GM18502 (cell line): ENCODE results near the gene ASXL3.

Experiments used
- ATAC-seq: cut with Tn5 transposase; IDR thresholded peaks from one replicate; pipeline ENCODE4 v1.9.1; 2021; ENCODE audit warnings: mild to moderate bottlenecking; ENCODE audit not compliant: unreplicated experiment, poor library complexity

The ASXL3 gene

DNA sequence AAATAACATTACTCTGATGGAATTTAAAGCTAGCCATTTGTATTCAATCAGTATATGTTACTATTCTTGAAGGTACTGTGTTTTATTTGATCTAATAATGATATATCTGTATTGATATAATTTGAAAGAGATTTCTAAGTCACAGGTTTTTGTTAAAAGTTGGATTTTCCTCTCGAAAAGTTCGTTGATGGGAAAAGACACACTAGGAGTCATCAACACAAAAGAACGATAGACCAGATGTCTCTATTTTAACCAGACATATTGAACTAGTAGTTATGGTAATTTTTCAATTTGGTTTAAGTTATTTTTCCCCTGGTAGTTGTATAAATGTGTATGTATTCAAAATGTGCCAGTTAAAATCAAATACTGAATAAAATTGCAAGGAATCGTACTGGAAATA lies 2.5 kb downstream of the ASXL3 start:
- no peak for ATAC-seq

DNA sequence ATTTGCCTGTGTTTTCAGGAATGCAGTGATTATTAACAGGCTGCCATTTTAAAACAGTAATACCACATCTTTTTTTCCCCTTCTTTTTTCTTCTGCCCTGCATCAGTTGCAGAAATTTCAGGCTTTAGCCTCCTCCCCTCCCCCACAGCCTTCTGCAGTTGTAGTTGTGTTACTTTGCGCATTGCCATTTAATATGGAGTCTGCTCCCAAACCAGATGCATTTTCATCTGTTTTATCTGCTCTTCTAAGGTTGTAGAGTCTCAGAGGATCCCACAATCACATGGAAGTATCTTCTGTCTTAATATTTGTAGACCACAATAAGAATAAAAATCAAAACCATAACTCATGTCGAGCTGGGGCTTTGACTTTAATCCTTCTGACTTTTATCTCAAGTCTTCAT lies 3.8 kb downstream of the ASXL3 start:
- ATAC-seq, result no peak

DNA sequence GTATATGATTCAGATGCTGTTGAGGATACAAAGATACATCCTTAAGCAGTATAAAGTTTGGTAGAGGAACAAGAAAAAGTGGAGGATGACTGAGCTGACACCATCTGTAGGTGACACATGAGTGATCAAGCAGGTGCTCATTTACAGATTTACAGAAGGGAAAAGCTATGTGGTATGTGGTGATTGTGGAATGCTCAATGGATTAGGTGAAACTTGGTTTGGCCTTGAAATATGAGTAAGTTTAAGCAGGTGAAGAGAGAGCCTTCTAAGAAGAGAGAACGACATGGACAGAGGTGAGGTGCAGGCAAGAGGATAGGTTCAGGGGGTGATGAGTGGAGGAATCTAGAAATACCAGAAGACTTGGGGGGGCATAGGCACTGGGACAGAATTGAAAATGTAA lies 5.9 kb downstream of the ASXL3 start:
- ATAC-seq, result no peak

DNA sequence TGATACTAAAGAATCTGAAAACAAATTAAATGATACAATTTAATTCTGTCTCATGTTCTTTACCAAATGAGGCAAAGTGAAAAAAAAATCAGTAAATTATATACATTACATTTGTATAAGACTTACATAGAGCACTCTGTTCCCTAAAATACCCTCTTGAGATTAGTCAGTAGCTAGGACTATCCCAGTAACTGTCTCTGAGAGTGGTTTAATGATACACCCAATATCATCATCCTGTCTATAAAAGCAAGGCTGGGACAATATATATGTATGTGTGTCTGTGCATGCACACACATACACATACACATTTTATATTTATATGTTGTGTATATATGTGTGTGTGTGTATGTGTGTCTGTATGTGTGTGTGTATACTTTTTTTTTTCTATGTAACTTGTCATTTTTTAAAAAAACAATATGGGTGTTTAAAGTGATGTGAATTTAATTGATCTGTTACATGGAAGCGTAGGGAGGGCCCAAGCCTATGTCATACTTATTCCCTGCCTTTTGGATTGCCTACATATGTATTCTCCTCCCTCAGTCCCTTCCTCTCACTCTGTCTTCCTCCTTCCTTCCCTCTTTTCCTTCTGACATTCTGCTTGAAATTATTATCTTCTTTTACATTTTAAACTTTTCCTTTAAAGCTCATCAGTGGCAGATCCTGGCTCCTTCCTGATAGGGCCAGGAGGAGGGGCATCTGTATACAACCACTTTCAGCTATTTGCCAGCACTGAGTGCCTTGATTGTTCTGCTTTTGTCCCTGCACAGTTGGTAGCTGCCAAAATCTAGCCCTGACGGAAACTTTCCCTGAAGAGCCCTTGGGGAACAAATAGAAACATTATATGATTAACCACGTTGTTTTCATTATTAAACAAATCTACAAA lies 6.8 kb downstream of the ASXL3 start:
- ATAC-seq, result no peak

DNA sequence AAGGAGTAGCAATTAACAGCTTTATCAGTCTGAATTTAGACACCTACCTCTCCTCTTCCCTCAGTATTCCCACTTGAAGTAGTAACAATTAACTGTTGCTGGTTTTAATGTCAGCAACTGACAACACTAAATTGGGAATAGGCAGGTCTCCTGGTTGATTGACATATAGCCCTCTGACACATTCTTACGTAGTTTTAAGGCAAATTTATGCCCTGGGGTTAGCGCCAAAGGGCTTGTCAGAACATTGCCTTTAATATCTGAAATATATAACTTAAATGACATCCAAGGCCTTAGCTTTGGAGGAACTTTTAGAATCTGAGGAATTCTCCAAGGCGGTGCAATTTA lies 7.4 kb downstream of the ASXL3 start:
- no peak for ATAC-seq

DNA sequence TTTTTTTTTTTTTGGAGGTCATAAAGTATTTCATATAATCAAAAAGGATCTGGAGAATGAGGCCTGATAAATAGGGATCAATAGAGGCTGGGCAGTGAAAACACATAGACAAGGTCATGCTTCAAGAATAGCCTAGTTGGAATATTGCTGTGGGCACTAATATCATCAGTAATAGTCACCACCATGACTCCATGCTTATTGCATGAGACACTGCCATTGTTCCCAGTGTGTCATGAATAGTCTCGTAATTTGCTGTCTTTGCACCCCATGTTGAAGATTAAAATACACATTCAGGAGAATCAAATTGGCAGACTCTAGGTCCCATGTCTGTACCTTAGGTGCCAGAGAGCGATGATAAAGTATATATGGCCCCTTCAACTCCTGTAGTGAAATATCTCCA lies 10.3 kb downstream of the ASXL3 start:
- ATAC-seq, result no peak

DNA sequence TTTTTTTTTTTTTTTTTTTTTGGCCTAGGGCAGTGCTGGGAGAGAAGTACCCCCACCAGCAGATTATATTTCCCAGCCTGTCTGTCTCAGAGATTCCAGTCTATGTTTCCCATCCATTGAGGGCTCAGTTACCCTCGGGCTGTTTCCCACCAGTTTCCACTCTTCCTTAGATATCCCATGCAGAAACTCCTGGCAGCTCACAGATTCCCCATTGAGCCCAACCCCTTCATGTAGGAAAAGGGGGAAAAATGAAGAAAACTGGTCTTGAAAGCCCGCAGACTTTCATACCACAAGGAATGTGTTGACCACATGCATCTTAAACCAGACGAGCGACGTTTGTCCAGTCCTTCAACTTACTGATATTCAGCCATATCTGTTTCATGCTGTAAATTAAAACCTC lies 15.2 kb downstream of the ASXL3 start:
- ATAC-seq, result no peak

DNA sequence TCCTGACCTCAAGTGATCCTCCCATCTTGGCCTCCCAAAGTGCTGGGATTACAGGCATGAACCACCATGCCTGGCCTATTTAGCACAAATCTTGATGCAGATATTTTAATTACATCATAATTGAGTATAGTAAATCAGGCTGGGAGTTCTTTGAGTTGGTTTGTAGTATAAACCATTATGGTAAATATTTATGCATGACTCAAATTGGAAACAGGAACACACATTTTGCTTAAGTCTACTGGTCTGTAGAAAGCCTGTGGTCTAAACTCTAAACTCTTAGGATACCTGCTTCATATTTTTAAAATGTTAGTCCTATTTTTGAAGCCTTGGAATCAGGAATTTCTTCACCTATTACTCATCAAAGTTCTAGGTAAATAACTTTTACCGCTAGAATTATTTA lies 16.8 kb downstream of the ASXL3 start:
- no peak for ATAC-seq

DNA sequence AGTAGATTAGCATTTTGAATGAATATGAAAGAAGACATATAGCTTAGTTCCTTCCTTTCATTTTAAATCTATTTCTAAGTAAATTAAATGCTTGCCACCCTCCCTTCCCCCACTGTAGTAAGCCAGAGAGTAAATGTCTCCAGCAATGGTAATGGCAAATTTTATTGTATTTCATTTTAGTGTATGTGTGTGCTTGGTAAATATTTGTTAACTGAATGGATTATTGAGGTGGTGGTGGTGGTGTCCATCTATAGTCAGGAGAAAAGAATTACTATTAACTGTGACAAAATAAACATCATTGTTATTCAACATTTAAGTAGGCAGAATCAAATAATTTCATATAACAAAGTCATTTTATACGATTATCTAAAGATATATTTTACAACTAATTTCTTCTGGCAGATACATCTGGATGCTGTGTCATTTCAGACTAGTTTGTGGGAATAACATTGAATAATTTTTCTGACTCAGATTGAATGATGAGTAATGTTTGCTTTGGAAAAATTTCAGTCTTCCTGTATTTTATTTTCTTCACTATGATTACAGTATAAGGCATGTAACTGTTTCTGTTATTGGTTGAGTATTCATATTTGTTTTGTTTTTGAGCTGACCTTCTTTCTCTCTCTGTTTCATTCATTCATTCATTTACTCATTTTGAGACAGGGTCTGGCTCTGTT lies 18.3 kb downstream of the ASXL3 start:
- ATAC-seq, result no peak

DNA sequence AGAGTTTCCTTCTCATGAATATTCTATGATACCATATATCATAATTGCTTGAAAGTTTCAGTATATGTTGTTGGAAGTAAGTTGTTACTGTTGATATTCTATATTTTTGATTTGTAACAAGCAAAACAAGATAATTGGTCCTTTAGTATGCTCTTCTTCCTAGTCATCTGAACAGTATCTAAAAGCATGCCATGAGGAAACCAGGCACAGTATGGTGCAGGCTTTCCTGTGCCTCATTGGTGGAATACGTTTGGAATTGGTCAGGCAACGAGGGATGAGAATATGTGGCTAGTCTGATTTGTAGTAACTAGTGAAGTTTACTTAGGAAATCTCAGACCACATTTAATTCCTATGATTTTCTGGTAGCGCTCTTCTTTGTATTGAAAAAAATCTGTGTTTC lies 22.8 kb downstream of the ASXL3 start:
- no peak for ATAC-seq

DNA sequence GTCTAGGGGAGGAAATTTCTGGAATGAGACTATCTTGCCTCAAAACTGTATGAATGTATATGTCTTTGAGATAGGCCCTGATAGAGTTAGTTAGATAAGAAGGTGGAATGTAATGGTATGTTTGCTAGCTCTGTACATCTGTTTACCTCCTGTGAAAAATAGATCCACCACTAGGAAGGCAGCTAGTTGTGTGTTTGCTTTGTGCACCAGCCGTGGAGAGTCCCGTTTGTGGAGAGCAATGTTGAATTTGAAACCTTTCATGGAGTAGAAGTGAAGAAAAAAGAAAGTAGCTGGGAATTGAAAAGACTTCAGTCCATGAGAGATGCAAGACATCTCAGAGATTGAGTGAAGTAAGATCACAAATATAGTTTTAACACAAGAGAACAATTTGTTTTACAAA lies 25.4 kb downstream of the ASXL3 start:
- no peak for ATAC-seq

DNA sequence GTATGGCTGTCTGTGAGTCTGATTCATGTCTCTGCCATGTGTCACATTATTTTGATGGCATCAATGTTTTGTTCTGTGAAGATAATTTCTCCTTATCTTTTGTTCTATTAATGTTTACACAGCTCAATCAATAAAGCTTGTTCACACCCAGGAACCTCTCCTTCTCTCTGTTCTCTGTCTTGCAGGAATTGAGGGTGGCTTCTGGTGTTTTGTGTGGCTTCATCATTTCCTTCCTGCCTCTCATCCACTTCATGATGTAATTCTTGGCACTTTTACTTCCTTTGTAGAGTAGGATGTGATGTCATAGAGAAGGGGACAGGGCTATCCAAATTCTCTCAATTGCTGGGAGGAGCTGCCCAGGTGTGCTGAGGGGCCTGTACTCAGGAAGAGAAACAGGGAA lies 27.2 kb downstream of the ASXL3 start:
- no peak for ATAC-seq

DNA sequence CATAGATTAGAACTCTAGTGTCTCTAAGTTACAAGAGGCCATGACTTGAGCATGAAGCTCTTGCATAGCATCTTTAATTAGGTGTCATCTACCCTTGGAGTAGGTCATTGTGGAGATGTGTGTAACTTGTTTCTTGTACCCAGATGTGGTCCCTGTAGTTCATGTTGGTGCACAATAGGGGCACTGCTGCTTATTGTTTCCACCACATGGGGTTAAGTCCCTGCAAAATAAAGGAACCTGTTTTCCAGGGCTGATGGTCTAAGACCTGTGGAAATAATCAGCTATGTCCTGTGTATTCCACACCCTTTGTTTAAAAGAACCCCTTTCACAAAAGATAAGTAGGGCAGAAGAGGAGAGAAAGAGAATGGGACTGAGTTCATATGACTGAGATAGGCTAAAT lies 28.6 kb downstream of the ASXL3 start:
- no peak for ATAC-seq

DNA sequence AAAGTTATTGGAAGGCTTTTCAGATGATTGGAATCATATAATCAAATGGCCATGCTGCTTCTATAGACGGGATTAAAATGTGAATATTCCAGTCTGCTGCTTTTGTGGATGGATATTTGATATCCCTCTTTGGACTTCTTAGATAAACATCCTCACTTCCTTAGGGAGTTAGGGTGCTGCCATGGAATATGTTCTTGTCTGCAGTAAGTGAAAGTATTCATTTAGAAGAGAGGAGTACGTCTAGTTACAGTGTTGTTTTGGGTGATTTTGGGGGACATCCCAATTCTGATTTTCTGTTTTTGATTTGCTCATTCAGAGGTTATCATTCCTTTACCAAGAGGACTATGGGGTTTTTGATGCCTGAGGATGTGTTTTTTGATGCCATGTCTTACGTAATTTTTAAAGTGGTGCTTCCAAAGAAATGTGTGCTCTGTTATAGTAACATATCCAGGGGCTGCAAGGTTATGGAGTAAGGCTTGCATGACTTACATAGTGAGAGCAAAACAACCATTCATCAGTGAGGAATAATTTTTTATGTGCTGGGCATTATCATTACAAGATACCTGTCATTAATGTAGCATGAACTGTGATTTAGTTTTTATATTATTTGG lies 33.6 kb downstream of the ASXL3 start:
- ATAC-seq, result no peak

DNA sequence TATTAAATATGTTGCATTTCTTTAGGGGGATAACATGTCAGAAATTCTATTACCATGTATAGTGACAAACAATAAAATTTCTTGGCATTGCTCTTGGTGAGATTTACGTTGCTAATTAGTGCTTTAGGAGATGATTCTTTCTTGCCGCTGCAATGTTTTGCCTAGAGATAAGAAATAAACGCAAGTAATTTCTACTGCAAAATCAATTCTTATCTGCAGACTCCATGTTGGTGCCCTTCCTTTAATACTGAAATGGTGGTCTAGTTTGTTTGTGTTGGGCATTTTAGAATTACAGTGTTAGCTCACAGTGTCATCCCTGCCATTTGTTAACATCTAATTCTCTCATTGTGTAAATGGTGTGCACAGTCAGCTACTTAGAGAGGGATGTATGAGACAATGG lies 34.6 kb downstream of the ASXL3 start:
- no peak for ATAC-seq

DNA sequence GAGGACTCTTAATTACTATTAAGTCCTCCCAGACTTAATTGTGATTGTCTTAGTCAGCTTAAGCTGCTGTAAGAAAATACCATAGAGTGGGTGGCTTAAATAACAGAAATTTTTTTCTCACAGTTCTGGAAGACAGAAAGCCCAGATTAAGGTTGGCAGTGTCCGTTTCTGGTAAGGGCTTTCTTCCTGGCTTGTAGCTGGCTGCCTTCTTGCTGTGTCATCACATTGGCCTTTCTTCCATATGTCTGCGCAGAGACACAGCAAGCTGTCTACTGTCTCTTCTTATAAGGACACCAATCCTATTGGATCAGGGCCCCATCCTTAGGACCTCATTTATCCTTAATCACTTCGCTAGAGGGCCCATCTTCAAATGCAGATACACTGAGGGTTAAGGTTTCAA lies 38.5 kb downstream of the ASXL3 start:
- ATAC-seq, result no peak

DNA sequence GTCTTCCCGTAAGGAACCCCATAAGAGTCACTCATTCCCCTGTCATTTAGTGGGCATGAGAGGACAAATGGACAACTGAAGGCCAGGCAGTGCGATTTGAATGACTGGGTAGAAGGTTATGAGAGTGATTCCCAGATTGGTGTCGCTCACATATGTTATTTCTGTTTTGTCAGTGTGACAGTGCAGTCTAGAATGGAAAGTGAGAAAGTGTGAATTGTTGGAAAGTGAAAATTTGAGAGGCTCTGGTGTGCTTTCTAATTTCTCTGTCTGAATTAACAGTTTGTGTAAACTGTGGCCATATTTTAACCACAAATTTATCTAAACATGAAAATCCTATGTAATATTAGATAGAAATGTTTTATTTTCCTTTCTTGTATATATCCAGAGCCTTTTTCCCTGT lies 49.1 kb downstream of the ASXL3 start:
- ATAC-seq, result no peak

DNA sequence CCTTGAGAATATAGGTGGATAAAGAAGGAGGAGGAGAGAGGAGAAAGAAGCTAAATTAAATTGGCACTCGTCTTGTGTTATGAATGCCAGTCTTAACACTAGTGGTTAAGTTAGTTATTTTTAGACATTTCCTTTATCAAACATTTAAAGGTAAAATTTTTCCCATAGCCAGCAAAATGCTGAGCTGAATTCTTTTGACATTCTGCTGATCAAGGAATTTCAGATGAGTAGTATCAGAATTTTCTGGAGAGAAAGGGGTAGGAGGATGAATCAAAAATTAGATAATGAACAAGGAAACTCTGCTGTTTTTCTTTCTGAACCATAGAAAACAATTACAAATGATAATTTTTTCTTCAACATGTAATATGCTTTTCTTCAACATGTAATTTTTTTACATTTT lies 52.5 kb downstream of the ASXL3 start:
- ATAC-seq, result no peak

DNA sequence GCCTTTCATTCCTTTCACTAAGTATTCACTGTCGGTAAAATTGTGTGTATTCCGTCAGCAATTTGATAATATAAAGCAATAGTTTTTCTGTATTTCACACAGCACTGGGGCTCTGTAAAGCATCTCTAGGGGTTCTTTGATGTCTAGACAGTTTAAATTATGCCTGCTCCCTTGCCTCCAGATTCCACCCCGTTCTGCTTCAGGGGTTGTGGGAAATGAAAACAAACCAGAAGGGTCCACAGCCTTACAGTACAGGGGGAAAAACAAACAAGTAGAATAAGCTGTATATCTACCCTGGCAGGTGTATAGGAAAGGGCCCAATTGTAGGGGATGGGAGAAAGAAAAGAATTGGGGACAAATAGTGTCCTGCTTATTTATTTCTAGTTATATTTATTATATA lies 63.1 kb downstream of the ASXL3 start:
- no peak for ATAC-seq

DNA sequence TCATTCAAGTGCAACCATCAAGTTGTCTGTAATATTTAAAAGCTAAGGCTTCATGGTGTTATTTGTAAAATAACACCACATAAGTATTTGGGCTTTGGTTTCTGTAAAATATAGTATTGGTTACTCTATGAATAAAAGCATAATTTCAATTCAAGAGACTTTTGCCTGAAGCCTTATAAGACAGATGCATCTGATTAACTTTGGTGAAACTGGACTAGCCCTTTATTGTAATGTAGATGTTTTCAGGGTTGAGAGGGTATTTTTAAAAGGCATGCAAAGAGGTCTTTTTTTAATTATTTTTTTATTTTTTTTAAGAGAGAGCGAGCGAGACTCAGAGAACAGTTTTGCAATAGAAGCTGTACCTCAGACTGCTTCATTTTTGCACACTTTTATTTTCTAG lies 66.5 kb downstream of the ASXL3 start:
- no peak for ATAC-seq

DNA sequence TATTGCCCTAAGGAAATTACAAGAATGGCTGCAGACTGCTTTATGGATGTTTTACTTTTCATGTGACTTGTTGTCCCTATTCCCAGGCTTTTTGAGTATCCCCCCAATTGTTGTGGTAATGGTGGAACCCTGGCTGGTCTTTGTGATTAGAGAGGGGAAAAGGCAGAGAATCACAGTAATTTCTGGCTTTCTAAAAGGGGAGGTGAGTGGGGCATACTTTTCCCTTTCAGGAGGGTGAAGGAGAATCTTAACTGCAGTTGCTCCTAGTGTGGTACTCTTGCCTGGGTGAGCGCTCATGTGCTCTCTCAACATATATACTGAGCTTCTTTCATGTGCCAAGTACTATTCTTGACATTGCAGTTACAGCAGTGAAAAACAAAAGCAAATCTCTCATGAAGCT lies 69.3 kb downstream of the ASXL3 start:
- no peak for ATAC-seq

DNA sequence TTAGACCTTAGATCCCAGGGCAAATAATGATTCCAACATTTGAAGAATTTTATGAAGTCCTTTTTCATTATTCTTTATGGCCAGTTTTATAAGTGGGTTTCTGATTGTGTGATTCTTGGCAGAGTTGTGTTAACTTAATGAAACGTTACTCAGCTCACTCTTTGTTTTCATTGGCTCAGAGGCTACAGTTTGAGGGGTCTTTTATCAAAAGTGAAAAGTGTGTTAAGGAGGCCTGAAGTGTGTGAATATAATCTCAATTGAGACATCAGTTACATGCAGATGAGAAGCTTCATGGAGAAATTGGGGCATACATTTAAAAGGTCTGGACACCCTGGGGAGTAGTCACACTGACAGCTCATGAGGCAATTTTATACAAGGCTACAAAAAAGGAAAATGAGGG lies 74.6 kb downstream of the ASXL3 start:
- no peak for ATAC-seq
